ENCODE results near the gene SEC61A2.

- TF ChIP-seq CTCF (IDR thresholded peaks at IDR 0.05) (no peak), POLR2A (IDR thresholded peaks at IDR 0.05) (no peak), POLR2AphosphoS5 (IDR thresholded peaks at IDR 0.05) (no peak), EP300 (IDR thresholded peaks at IDR 0.05) (no peak)
Observed at GRCh38 chr10:12164085-12164484, 34.6 kb downstream of the SEC61A2 start.

Measured in sigmoid colon (tissue), 4 donors.